Islet precursor cell (in vitro differentiated cells): ENCODE measurements around the gene TMEM81.
A peak's percentile ranks its signal among the peaks of the same experiment; 100 is the strongest.

Source experiments
- DNase-seq: peaks from one replicate; pipeline ENCODE4 v3.0.0-alpha.2; 2018

Gene TMEM81

GRCh38 chr1:205084360-205084759, at the start of gene TMEM81:
TSS of gene TMEM81 (minus strand) at chr1:205084460. CDS start at chr1:205084320, 140 bp downstream.
- DNase-seq = no peak

GRCh38 chr1:205133287-205133686, 49.0 kb upstream of the TMEM81 start:
- DNase-seq = no peak

GRCh38 chr1:205129447-205130029, 45.3 kb upstream of the TMEM81 start:
- DNase-seq = no peak

GRCh38 chr1:205128050-205128449, 43.8 kb upstream of the TMEM81 start:
- DNase-seq = no peak

GRCh38 chr1:205127646-205128045, 43.4 kb upstream of the TMEM81 start:
- DNase-seq = no peak

- DNase-seq = no peak
These were observed 40.5 kb upstream of the TMEM81 start for GRCh38 chr1:205124726-205125125.

- no peak for DNase-seq
These were observed 38.2 kb upstream of the TMEM81 start for GRCh38 chr1:205122489-205122882.

- peak; percentile 99 for DNase-seq
These were observed 37.6 kb upstream of the TMEM81 start, which contains the start of gene RBBP5 for GRCh38 chr1:205121660-205122488. TSS of gene RBBP5 (minus strand) at chr1:205121978. CDS start at chr1:205121873, 105 bp downstream.

GRCh38 chr1:205118752-205119151, 34.5 kb upstream of the TMEM81 start:
- no peak for DNase-seq

- DNase-seq = no peak
These were observed 27.1 kb upstream of the TMEM81 start for GRCh38 chr1:205111354-205111753.

GRCh38 chr1:205109711-205110110, 25.5 kb upstream of the TMEM81 start:
- DNase-seq = no peak

- no peak for DNase-seq
These were observed 25.0 kb upstream of the TMEM81 start for GRCh38 chr1:205109269-205109668.

GRCh38 chr1:205108464-205108863, 24.2 kb upstream of the TMEM81 start:
- DNase-seq = no peak

- DNase-seq = no peak
These were observed 23.1 kb upstream of the TMEM81 start for GRCh38 chr1:205107327-205107726.

- no peak for DNase-seq
These were observed 18.1 kb upstream of the TMEM81 start for GRCh38 chr1:205102404-205102803.

GRCh38 chr1:205098242-205098641, 14.0 kb upstream of the TMEM81 start:
- no peak for DNase-seq

- DNase-seq = no peak
These were observed 11.2 kb upstream of the TMEM81 start for GRCh38 chr1:205095422-205095821.

GRCh38 chr1:205091043-205091740, 6.9 kb upstream of the TMEM81 start:
- no peak for DNase-seq

GRCh38 chr1:205088341-205088740, 4.1 kb upstream of the TMEM81 start:
- DNase-seq = no peak

GRCh38 chr1:205082431-205082830, 1.8 kb downstream of the TMEM81 start:
- no peak for DNase-seq

- no peak for DNase-seq
These were observed 6.3 kb downstream of the TMEM81 start for GRCh38 chr1:205077934-205078311.

- no peak for DNase-seq
These were observed 6.9 kb downstream of the TMEM81 start for GRCh38 chr1:205077158-205077933.

GRCh38 chr1:205076245-205076761, 8.0 kb downstream of the TMEM81 start:
- DNase-seq = peak; percentile 51
